ENCODE results near the gene RGMA.

The RGMA gene

GRCh38 chr15:93001156-93001555 is 87.9 kb downstream of the RGMA start:
- no peak for DNase-seq

- DNase-seq = no peak
Measured at GRCh38 chr15:92997821-92998220, 91.2 kb downstream of the RGMA start.

GRCh38 chr15:92992720-92993119 is 96.3 kb downstream of the RGMA start:
- no peak for DNase-seq

- DNase-seq = no peak
Measured at GRCh38 chr15:92990031-92990430, 99.0 kb downstream of the RGMA start.

- DNase-seq = no peak
Measured at GRCh38 chr15:92989470-92989869, 99.5 kb downstream of the RGMA start.
